ENCODE measurements around the gene SLC39A2. TPM values are rescaled to one million over a fixed set of nuclear protein-coding genes. Genes with fewer than 3 reads are reported as not detected.
A peak's percentile ranks its signal among the peaks of the same experiment; 100 is the strongest.

The SLC39A2 gene
- polyA plus RNA-seq, 3 donors = not detected

DNA sequence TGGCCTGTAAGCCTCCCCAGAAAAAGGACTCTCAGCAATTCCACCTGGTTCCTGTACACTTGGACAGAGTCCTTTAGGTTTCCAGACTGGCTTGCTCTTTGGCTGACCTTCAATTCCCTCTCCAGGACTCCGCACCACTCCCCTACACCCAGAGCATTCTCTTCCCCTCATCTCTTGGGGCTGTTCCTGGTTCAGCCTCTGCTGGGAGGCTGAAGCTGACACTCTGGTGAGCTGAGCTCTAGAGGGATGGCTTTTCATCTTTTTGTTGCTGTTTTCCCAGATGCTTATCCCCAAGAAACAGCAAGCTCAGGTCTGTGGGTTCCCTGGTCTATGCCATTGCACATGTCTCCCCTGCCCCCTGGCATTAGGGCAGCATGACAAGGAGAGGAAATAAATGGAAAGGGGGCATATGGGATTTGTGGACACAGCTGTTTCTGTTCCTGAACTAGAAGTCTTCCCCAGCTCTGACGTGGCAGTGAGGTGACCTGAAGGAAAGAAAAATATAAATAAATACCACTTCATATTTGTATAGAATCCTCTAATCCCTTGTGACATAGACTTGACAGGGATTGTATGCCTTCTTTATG, 44.4 kb downstream of the SLC39A2 start:
- no peaks in the 10 kb centered on the region for H3K36me3 Mint-ChIP-seq
- WGBS (ENCODE audit: insufficient coverage) = no CpG with 5 or more reads among the region's 2 CpGs
- TF ChIP-seq, protein P1, sequence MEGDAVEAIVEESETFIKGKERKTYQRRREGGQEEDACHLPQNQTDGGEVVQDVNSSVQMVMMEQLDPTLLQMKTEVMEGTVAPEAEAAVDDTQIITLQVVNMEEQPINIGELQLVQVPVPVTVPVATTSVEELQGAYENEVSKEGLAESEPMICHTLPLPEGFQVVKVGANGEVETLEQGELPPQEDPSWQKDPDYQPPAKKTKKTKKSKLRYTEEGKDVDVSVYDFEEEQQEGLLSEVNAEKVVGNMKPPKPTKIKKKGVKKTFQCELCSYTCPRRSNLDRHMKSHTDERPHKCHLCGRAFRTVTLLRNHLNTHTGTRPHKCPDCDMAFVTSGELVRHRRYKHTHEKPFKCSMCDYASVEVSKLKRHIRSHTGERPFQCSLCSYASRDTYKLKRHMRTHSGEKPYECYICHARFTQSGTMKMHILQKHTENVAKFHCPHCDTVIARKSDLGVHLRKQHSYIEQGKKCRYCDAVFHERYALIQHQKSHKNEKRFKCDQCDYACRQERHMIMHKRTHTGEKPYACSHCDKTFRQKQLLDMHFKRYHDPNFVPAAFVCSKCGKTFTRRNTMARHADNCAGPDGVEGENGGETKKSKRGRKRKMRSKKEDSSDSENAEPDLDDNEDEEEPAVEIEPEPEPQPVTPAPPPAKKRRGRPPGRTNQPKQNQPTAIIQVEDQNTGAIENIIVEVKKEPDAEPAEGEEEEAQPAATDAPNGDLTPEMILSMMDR (IDR thresholded peaks at IDR 0.05) = no peak
- no peaks in the 10 kb centered on the region for H3K9me3 Mint-ChIP-seq
- Histone ChIP-seq H4K20me1 (ENCODE audit: insufficient read depth, low read length) (no peaks in the 10 kb centered on the region), H3K79me2 (ENCODE audit: insufficient read depth, low read length) (no peaks in the 10 kb centered on the region), H3K36me3 (replicated peaks in 1 of 2; ENCODE audit: control insufficient read depth in 1 of 2, insufficient read depth in 2 of 2, low read length in 2 of 2) (no peaks in the 10 kb centered on the region), H2AFZ (ENCODE audit: insufficient read depth, low read depth, low read length, poor library complexity, severe bottlenecking) (no peak overlapping the region), H3K27ac (ENCODE audit: low read depth in 1 of 2, low read length in 2 of 2) (no peak overlapping the region), H3K4me3 (replicated peaks in 1 of 3; ENCODE audit: low read depth in 2 of 3, low read length in 3 of 3) (no peak overlapping the region), H3K27me3 (ENCODE audit: control insufficient read depth in 2 of 2, insufficient read depth in 2 of 2, low read length in 2 of 2) (peaks cover 2 to 42% of the 10 kb centered on the region in 2 donors), H3K4me2 (replicated peaks; ENCODE audit: extremely low read depth, low read length, poor library complexity, severe bottlenecking) (no peak overlapping the region), H3K9ac (ENCODE audit: insufficient read depth, low read length, poor library complexity, severe bottlenecking) (no peak overlapping the region), H3K9me3 (replicated peaks in 1 of 2; ENCODE audit: control insufficient read depth in 1 of 2, insufficient read depth in 1 of 2, low read length in 2 of 2) (no peaks in the 10 kb centered on the region), H3K4me1 (ENCODE audit: control insufficient read depth in 1 of 2, insufficient read depth in 2 of 2, low read length in 2 of 2) (no peaks in the 10 kb centered on the region)
- peaks cover 4 to 13% (median 11%) of the 10 kb centered on the region in 3 donors for H3K27me3 Mint-ChIP-seq (ENCODE audit: low read depth in 3 of 3)
- H3K27ac Mint-ChIP-seq = peak overlapping the region in 1 of 7 donors; percentile 21
- peaks cover 7% of the 10 kb centered on the region for H3K4me1 Mint-ChIP-seq
- H3K4me3 Mint-ChIP-seq = no peak overlapping the region
- no peak for DNase-seq
- intact Hi-C loops (cut with micrococcal nuclease) = no loop called here

- intact Hi-C loops (cut with micrococcal nuclease) = no loop called here
- TF ChIP-seq, protein P1 (IDR thresholded peaks at IDR 0.05) = no peak
- 0% methylated on average over 1 of the region's 6 CpGs for WGBS (ENCODE audit: insufficient coverage)
- Mint-ChIP-seq H3K4me3 (no peak overlapping the region), H3K9me3 (no peaks in the 10 kb centered on the region), H3K27me3 (ENCODE audit: low read depth in 3 of 3) (peaks cover 4 to 13% (median 13%) of the 10 kb centered on the region in 3 donors), H3K4me1 (peaks cover 7% of the 10 kb centered on the region), H3K36me3 (no peaks in the 10 kb centered on the region), H3K27ac (no peak overlapping the region)
- Histone ChIP-seq H3K27ac (ENCODE audit: low read depth in 1 of 2, low read length in 2 of 2) (no peak overlapping the region), H4K20me1 (ENCODE audit: insufficient read depth, low read length) (no peaks in the 10 kb centered on the region), H3K36me3 (replicated peaks in 1 of 2; ENCODE audit: control insufficient read depth in 1 of 2, insufficient read depth in 2 of 2, low read length in 2 of 2) (no peaks in the 10 kb centered on the region), H3K4me3 (replicated peaks in 1 of 3; ENCODE audit: low read depth in 2 of 3, low read length in 3 of 3) (no peak overlapping the region), H3K4me1 (ENCODE audit: control insufficient read depth in 1 of 2, insufficient read depth in 2 of 2, low read length in 2 of 2) (no peaks in the 10 kb centered on the region), H2AFZ (ENCODE audit: insufficient read depth, low read depth, low read length, poor library complexity, severe bottlenecking) (no peak overlapping the region), H3K4me2 (replicated peaks; ENCODE audit: extremely low read depth, low read length, poor library complexity, severe bottlenecking) (no peak overlapping the region), H3K79me2 (ENCODE audit: insufficient read depth, low read length) (no peaks in the 10 kb centered on the region), H3K9ac (ENCODE audit: insufficient read depth, low read length, poor library complexity, severe bottlenecking) (no peak overlapping the region), H3K27me3 (ENCODE audit: control insufficient read depth in 2 of 2, insufficient read depth in 2 of 2, low read length in 2 of 2) (peaks cover 2 to 48% of the 10 kb centered on the region in 2 donors), H3K9me3 (replicated peaks in 1 of 2; ENCODE audit: control insufficient read depth in 1 of 2, insufficient read depth in 1 of 2, low read length in 2 of 2) (no peaks in the 10 kb centered on the region)
- DNase-seq = no peak
Observed at GRCh38 chr14:21043974-21044618, 45.0 kb downstream of the SLC39A2 start.
